Measurements from ENCODE around the gene TIGD3. TPM values are rescaled to one million over a fixed set of nuclear protein-coding genes. Genes with fewer than 3 reads are reported as not detected.
A peak's percentile ranks its signal among the peaks of the same experiment; 100 is the strongest.

TIGD3 gene
- total and polyA plus RNA-seq, 2 of the 13 experiments (the other 11 are each of a cell fraction or from before 2014, with no cell fraction given), result 0.49 to 4.9 TPM

- TF ChIP-seq TEAD3 (CRISPR knock-in tag; optimal IDR thresholded peaks at IDR 0.05; ENCODE audit: borderline replicate concordance) (peak; percentile 14), ZNF251 (CRISPR knock-in tag; IDR thresholded peaks at IDR 0.05) (no peak), ZNF609 (CRISPR knock-in tag; IDR thresholded peaks at IDR 0.05; ENCODE audit: borderline replicate concordance) (peak; percentile 24; the same call in 1 of the 2 replicates), MAZ (IDR thresholded peaks at IDR 0.05; ENCODE audit: borderline replicate concordance, low read depth, low read length) (no peak), MAZ (CRISPR knock-in tag; IDR thresholded peaks at IDR 0.05; ENCODE audit: low read depth) (no peak), SIX1 (CRISPR knock-in tag; IDR thresholded peaks at IDR 0.05; ENCODE audit: borderline replicate concordance) (peak; percentile 60; the same call in 1 of the 2 replicates), ZNF317 (CRISPR knock-in tag; IDR thresholded peaks at IDR 0.05) (no peak), TIGD3 (CRISPR knock-in tag; IDR thresholded peaks at IDR 0.05; ENCODE audit: borderline replicate concordance) (no peak), ETV5 (CRISPR knock-in tag; IDR thresholded peaks at IDR 0.05; ENCODE audit: borderline replicate concordance) (no peak), AHDC1 (CRISPR knock-in tag; IDR thresholded peaks at IDR 0.05; ENCODE audit: borderline replicate concordance) (no peak), DR1 (CRISPR knock-in tag; IDR thresholded peaks at IDR 0.05) (no peak), EP300 (IDR thresholded peaks at IDR 0.05; ENCODE audit: low read depth in 2 of 2, low read length in 2 of 2) (peak in 1 of 2 experiments; percentile 62; a peak in 1 of 4 replicates), EP300 (CRISPR knock-in tag; IDR thresholded peaks at IDR 0.05; ENCODE audit: borderline replicate concordance) (no peak; the same call in 1 of the 2 replicates), HIC2 (CRISPR knock-in tag; IDR thresholded peaks at IDR 0.05; ENCODE audit: low read depth) (no peak), PAF1 (CRISPR knock-in tag; IDR thresholded peaks at IDR 0.05) (no peak), FOSL2 (CRISPR knock-in tag; IDR thresholded peaks at IDR 0.05) (peak; percentile 53), XRCC5 (optimal IDR thresholded peaks at IDR 0.05; ENCODE audit: low read length) (no peak)
Measured at GRCh38 chr11:65383778-65384177, 29.2 kb downstream of the TIGD3 start (continued).
